Left renal pelvis (tissue), 4 donors: ENCODE data around the gene COL1A2. TPM values are rescaled to one million over a fixed set of nuclear protein-coding genes. Genes with fewer than 3 reads are reported as not detected.

Experiments
- DNase-seq, 4 donors: peaks; one replicate each; pipeline ENCODE4 v3.0.0-alpha.2; 2013; ENCODE audit warnings: low read depth in 4 of 4, low spot score in 3 of 4
- polyA plus RNA-seq, 4 donors: library from polyadenylated mRNA; unstranded; fragments of 120-200 nt; gene quantifications; one replicate each; pipeline ENCODE4 v1.2.1, GENCODE V29; 2013; ENCODE audit not compliant: insufficient read length in 4 of 4

The COL1A2 gene
- polyA plus RNA-seq, 4 donors = 609 to 6,960 (median 1,286) TPM

DNA sequence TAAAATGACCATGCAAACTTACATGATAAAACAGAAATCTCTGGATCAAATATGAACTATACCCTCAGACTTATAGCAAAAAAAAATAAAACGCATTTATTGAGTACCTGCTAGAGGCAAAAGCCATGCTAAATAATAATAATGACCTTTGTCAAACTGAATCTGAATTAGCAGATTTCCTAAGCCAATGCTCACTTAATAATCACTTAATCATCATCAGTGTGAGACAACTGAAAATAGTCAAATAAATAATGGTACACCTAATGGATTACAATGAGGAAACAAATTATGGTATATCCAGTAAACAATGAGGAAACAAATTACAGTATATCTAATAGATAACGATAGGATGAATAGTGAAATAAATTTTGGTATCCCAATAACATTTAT, 37.6 kb downstream of the COL1A2 start:
- DNase-seq = no peak

DNA sequence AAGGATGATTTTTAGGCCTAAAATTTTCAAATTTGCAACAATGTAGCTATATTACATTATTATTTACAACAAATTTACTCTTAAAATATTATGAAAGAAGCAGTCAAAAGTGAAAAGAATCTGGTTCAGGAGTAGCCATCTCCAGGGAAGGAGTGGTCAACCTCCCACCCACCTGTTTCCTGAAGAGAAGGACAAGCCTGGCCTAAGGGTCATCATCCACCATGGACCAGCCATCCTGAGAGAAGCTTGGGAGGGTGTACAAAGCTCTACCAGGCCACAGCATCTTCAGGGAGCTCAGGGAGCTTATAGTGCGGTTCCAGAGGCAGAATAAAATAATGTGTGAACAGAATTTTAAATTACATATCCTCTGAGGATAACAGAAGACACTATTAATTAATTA, 38.1 kb downstream of the COL1A2 start:
- no peak for DNase-seq

DNA sequence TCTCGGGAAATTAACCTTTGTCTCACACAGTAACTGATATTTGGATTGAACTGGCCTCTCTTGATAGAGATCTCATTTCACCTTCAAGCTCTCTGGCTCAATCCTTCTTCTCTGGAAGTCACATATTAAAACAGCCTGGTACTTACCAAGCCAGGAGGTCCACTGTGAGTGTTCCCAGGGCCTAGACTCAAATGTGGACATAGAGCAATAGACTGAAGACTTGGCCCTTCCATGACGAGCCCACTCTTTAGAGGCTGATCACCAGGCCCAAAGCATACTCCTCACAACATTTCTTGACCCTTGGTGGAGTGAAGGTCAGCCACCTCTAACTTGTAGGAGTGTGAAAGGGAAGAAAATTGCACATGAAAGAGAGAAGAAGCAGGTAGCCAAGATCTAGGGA, 38.5 kb downstream of the COL1A2 start:
- DNase-seq = no peak

DNA sequence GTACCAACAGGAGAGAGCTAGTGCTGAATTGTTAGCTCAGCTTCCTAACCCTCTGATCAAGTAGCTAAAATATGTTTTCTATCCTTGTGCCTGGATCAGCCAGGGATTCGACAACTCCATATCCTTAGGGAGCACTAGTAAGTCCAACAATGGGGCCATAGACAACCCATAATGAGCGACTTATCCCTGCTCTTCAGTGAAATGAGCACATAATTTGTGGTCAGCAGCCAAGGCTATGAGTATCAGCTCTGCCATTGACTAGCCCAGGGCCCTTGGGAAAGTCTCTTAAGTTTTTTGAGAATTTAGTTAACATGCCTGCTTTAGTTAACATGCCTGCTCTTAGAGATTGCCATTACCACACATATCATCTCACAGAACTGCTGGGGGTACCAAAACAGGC, 39.3 kb downstream of the COL1A2 start:
- no peak for DNase-seq

DNA sequence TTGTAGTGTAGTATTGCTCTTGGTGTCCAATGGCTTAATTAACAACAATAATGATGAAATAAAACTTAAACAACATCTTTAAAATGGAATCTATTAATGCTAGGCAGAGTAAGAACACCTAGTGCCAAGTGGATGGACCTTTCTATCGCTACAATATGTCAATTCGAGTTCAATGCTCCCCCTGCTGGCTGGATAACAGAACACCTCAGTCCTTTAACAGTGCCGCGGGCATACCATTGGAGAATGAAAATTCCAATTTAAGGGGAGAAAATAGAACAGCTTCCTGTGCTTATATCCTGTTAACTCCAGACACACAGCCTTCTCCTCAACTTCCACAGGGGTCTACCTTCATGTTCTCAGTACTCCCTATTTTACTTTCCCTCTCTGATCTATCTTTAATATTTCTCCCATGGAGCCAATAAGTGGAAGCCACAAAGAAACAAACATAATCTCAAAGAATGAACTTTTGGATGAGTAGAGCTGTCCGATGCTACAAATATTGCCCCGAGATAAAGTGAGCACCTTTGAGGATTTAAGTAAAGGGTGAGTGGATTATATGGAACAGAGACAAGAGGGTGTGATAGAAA, 41.4 kb downstream of the COL1A2 start:
- DNase-seq = peak in 1 of 4 donors; percentile 51

DNA sequence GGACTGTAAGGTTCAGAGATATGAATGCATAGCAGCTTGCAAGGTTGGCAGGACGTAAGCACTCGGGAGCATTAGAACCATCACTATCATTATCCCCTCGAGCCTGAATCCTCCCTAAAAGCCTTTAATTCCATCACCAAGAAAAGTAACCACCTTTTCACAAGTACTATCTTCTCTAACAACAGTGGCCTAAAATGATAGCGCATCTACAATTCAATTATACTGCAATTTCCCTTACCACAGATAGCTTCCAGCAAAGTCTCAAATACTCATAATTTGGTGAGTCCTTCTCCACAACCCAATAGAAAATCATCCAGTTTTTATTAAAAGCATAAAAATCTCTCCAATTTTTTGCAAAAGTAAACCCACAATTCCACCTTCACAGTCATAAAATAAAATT, 42.0 kb downstream of the COL1A2 start:
- no peak for DNase-seq

DNA sequence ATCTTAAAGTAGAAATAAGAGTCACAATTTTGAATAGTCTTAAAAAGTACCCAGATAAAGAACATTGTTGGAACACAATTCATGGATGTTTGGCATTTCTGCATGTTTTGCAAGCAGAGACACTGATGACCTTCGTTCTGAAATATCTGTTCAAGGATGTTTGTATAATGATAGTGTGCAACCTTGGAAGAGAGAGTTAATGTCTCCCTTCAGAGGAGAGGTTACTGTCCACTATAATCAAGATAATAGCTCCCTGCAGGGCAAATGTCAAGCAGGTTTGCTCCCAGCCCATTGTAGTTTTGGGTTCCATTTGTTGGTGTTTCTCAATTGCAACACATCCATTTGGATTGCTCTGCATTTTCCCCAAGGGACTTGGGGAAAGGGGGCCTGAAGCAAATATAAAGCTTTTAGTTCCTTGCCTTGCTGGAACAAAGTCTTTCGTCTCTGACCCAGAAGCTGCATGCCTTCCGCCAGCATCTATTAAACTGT, 45.2 kb downstream of the COL1A2 start:
- no peak for DNase-seq

DNA sequence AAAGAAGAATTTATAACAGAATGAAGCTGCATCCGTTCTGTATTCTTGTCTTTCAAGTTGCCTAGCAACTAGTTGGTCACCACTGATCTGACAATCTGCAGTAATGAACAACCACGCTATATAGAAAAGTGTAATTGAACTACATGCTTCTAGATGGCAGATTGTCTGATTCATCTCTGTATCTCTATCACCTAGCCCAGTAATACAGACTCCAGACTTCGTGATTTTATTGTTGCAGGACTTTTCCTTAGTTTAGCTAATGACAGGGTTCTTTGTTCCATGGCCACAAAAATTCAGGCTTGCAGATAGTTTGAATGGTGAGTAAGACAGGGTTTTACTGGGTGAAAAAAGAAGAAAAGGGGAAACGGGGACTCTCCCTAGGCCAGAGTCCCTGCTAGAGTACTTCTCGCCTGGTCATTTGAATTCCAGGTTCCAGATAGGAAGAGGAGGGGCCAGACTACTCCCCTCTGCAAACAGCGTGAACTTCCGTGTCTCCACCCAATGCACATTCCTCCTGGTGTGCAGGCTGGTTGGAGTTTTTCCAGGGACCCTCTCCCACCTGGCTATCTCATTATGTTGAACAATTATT, 45.9 kb downstream of the COL1A2 start:
- DNase-seq = no peak

DNA sequence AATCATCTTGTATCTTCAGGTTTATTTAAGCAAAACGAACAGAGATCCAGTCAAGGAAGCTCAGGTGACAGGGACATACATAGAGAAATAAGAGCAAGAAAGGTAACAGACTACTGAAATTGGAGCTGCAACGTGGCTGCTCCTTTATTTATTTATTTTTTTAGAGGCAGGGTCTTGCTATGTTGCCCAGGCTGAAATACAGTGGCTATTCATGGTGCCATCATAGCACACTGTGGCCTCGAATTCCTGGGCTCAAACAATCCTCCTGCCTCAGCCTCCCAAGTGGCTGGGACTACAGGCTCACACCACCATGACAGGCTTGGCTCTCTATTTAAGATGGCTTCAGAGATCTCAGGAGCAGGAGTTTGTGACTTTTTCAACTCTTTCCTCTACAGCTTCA, 46.4 kb downstream of the COL1A2 start:
- no peak for DNase-seq

DNA sequence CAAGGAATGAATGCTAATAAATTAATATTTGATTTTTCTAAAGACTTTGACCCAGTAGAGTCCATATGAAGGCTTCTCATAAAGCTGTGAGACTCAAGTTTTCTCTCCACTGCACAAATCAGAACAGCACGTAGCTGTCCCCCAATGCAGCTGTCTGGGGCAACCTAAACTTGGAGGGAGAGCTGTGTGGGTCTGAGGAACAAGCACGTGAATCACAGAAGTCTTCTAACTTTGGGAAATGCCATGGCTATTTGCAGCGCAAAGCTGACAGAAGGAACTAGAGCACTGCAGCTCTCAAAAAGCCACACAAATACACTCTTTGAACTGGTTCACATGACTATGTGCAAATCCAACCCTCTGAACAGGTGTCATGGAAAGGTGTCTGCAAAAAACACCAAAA, 47.9 kb downstream of the COL1A2 start:
- no peak for DNase-seq

DNA sequence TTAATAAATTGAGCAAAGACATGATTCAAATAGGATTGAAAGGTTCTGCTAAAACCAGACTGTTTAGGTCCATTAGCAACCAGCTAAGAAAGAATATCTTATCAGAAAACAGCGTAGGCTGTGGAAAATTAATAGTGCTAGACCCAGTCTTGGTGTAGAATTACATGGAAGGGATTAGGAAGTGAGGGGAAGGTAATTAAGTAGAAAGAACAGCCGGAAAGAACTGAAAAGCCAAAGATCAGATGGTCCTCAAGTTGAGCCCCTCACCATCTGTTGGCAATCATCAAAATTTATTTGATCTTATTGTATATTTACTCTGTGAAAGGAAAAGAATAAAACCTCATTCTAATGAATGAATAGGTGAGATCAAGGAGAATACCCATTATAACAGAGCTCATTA, 50.1 kb downstream of the COL1A2 start:
- no peak for DNase-seq

DNA sequence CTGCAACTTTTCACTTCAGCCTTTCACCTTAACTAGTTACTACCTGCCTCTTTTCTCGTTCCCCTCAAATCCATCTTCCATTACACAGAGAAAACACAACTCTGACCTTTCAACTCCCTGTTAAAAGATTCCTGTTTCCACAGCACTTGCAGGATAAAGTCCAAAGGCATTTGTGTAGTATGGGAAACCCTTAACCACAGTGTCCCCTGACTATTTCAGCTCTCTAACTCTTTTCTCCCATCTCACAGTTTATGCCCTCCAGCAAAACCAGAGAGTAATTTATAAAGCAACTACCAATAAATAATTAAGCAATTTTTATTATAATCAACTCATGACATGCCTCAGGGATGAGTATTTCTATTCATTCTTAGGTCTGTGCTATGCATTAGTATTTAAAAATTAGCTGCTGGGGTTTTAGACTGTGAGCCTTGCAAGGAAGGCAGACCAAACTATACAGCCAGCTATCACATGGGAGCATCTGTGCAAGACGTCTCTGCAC, 51.0 kb downstream of the COL1A2 start:
- no peak for DNase-seq

DNA sequence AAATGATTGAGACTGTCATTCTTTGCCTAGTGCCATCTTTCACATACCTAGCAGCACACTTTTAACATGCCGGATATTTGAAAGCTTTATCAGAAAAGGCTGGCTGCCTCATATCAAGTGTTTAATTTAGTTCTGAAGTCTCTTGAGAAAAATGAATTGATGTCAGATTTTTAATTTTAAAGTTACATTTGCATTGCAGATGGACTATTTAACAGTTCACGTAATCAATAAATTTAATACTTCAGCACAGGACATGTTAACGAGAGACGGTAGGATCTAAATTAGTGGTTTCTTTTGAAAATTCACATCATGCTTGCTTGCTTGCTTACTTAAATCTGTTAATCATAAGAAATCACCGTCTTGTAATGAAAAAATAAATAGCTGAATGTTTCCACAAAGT, 51.6 kb downstream of the COL1A2 start:
- no peak for DNase-seq

DNA sequence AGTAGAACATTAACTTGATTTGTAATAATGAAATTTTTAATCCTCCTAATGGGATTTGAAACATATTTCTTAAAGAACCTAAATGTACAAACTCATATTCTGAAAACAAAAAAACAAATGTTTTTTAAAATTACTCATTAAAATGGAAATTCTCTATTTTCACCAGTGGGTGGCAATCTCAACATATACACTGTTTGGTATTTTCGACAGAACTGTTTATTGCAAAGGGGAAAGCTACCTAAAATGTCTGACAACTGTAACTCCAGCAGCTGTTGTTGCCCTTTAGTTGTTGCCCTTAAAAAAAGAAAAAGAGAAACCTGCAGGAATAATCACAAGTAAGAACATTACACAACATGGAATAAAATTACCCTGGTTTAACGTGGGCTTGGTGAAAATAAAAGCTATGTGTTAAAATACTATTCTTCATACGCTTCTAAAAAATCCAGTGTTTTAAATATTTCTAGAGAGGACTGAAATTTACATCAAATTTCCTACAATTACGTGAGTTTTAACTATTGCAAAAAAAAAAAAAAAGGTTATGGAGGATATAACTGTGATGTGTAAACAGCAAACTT, 54.5 kb downstream of the COL1A2 start:
- peak in 1 of 4 donors; percentile 31 for DNase-seq

DNA sequence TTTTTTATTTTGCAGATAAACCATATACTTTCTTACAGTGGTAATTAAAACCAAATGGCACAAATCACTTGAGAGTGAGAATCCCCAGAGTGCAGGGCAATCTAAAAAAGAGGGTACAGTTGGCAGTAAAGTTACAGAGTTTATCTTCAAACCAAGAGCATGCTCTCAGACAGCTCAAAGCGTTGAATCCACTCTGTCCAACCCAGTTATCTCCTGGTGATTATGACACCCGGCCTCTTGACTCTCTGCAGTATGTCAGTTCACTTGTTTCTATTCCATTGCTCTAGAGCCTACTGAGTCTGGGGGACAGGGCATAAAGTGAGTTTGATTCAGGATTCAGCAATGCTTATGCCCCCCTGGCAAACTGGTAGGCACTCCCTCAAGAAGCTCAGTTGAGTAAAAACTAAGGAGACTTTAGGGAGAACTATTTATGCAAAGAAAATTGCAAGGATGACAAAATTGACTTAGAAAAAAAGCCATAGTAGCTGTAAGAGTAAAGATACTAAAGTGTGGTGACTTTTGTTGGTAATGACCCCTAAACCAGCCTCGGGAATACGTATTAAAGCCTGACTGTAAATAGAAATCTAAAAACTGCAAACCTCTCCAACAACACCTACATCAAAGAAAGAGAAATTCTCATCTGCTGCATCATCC, 55.5 kb downstream of the COL1A2 start:
- DNase-seq = no peak

DNA sequence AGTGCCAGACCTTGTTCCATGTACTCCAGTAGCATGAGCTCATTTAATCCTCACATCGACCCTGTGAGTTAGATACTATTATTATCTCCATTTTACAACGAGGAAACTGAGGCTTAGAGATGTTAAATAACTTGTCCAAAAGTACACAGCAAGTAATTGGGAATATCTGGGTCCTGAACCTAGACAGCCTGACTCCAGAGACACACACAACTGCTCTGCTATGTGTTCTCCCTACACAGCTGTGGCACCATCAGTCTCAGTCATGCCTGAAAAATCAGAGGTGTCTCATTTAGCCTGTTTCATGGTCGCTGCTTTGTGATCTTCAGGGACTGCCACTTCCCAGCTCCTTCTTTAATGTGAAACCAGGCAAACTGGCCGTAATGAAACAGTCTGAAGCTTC, 56.5 kb downstream of the COL1A2 start:
- no peak for DNase-seq

DNA sequence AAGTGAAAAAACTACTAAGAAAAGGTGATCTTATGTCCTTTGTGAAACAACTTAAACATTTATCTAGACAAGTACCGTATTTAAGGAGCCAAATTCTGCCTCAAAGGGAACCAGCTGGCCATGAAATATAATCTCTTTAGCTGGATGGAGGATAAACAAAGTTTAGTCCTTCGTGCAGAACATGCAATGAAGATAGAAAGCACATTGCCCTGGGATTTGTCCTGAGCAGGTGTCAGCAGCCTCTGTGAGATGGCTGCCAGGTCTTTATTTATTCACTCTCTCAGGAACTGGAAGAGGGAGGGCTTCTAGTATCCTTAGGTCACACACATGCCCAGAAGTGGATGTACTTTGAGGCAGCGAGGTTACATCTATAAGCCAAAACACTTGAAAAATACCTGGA, 57.5 kb downstream of the COL1A2 start:
- DNase-seq = peak in 2 of 4 donors; percentile 46 to 54

DNA sequence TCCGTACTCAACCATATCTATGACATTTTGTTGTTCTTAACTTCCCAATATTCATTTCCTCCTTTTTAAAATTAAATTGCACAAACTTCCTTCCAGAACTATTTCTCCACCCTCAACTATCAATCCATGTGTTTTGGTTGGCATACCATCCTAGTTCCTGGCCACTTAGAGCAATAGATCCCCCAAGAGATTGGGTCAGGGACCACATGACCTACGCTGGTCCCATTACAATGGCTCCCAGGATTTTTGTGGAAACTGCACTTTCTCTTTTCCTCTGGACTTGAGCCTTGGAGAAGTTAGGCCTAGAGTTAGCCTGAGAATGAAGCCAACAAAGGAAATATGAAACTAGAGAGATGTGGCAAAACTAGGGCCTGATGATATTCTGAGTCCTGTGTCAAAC, 59.2 kb downstream of the COL1A2 start:
- no peak for DNase-seq

DNA sequence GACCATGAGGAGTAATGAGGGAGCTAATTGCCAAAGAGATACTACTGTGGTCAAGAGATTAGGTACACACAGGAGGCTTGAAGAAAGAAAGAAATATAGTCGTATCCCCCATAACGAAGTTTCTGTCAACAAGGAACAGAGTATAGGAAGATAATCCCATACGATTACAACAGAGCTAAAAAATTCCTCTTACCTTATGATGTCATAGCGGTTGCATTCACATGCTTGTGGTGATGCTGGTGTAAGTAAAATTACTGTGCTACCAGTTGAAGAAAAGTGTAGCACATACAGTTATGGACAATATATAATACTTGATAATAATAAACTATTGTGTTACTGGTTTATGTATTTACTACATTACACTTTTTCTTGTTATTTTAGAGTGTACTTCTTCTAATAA, 63.3 kb downstream of the COL1A2 start:
- DNase-seq = no peak

DNA sequence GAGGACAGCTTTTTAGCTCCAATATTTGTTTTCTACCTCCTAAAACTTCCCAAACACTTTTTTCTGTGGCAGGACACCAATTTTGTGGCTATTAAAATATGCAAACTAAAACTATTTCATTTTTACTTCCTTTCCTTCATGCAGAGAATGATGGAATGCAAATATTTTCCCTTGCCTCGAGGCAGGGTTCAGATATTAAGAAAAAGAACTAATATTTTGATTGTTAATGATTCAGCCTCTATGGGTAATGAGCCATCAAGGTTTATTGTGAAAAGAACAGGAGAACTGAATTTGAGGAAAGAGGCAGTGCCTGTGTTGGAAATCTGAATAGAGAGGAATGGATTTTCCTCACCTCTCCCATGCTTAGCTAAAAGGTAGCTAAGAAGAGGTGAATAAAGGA, 71.8 kb downstream of the COL1A2 start:
- no peak for DNase-seq

DNA sequence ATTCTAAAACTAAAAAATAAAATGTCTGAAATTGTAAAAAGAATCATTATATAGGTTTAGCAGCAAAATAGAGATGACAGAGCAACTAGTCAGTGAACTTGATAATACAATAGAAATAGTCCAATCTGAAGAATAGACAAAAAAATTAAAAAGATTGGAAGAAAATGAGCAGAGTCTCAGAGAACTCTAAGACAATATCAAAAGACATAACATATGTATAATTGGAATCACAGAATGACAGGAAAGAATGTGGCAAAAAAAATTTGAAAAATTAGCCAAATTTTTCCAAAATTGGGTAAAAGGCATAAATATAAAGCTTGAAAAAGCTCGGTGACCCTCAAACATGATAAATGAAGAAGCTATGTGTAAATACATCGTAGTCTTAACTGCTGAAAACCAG, 76.9 kb downstream of the COL1A2 start:
- DNase-seq = no peak

DNA sequence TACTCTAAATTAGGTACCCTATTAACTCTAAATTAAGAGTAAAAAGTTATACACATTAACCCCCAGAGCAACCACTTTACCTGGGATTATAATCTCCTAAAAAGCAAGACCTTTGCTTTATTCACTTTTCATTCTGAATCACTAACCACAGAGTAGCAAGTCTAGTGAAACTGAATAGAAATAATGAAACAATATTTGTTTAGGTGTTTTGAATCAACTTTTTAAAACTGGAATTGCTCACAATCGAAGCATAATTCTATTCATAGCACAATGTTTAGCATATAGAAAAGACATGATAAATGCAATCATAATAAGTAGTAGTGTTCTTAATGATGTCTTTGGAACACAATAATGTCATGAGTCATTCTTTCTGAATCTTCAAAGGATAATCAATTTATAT, 77.9 kb downstream of the COL1A2 start:
- DNase-seq = no peak
